ENCODE data around the gene SORCS3.

The SORCS3 gene

GRCh38 chr10:104678658-104679057 is 37.6 kb downstream of the SORCS3 start:
- TF ChIP-seq, protein P1, sequence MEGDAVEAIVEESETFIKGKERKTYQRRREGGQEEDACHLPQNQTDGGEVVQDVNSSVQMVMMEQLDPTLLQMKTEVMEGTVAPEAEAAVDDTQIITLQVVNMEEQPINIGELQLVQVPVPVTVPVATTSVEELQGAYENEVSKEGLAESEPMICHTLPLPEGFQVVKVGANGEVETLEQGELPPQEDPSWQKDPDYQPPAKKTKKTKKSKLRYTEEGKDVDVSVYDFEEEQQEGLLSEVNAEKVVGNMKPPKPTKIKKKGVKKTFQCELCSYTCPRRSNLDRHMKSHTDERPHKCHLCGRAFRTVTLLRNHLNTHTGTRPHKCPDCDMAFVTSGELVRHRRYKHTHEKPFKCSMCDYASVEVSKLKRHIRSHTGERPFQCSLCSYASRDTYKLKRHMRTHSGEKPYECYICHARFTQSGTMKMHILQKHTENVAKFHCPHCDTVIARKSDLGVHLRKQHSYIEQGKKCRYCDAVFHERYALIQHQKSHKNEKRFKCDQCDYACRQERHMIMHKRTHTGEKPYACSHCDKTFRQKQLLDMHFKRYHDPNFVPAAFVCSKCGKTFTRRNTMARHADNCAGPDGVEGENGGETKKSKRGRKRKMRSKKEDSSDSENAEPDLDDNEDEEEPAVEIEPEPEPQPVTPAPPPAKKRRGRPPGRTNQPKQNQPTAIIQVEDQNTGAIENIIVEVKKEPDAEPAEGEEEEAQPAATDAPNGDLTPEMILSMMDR (IDR thresholded peaks at IDR 0.05; ENCODE audit: low read depth, low read length, poor library complexity, severe bottlenecking): no peak
- no peak for TF ChIP-seq EZH2phosphoT487 (IDR thresholded peaks at IDR 0.05; ENCODE audit: borderline replicate concordance, low read length)
- Histone ChIP-seq H3K4me2 (ENCODE audit: low read length) (no peak overlapping the region), H4K20me1 (ENCODE audit: control insufficient read depth, insufficient read depth, low read depth, low read length) (no peaks in the 10 kb centered on the region), H3K4me3 (ENCODE audit: low read length) (no peak overlapping the region), H3K9me3 (ENCODE audit: control insufficient read depth, insufficient read depth, low read length) (no peaks in the 10 kb centered on the region), H3K4me1 (ENCODE audit: control insufficient read depth, low read length) (no peaks in the 10 kb centered on the region), H3K27me3 (ENCODE audit: control insufficient read depth, low read length) (no peaks in the 10 kb centered on the region), H3K36me3 (ENCODE audit: control insufficient read depth, low read length) (no peaks in the 10 kb centered on the region), H3K27ac (ENCODE audit: low read depth, low read length) (no peak overlapping the region), H3F3A (ENCODE audit: control insufficient read depth, insufficient read depth) (no peaks in the 10 kb centered on the region), H3K79me2 (ENCODE audit: control insufficient read depth, low read length) (no peaks in the 10 kb centered on the region), H3K9me2 (replicated peaks; ENCODE audit: control insufficient read depth, low read length) (no peaks in the 10 kb centered on the region)

- Histone ChIP-seq H3K9me2 (replicated peaks; ENCODE audit: control insufficient read depth, low read length) (no peaks in the 10 kb centered on the region), H3K79me2 (ENCODE audit: control insufficient read depth, low read length) (no peaks in the 10 kb centered on the region), H3K27me3 (ENCODE audit: control insufficient read depth, low read length) (no peaks in the 10 kb centered on the region), H3K36me3 (ENCODE audit: control insufficient read depth, low read length) (no peaks in the 10 kb centered on the region), H3K4me1 (ENCODE audit: control insufficient read depth, low read length) (no peaks in the 10 kb centered on the region), H3K9me3 (ENCODE audit: control insufficient read depth, insufficient read depth, low read length) (no peaks in the 10 kb centered on the region), H3F3A (ENCODE audit: control insufficient read depth, insufficient read depth) (no peaks in the 10 kb centered on the region), H3K27ac (ENCODE audit: low read depth, low read length) (no peak overlapping the region), H4K20me1 (ENCODE audit: control insufficient read depth, insufficient read depth, low read depth, low read length) (no peaks in the 10 kb centered on the region), H3K4me2 (ENCODE audit: low read length) (no peak overlapping the region), H3K4me3 (ENCODE audit: low read length) (no peak overlapping the region)
- TF ChIP-seq, protein P1 (IDR thresholded peaks at IDR 0.05; ENCODE audit: low read depth, low read length, poor library complexity, severe bottlenecking): no peak
- TF ChIP-seq EZH2phosphoT487 (IDR thresholded peaks at IDR 0.05; ENCODE audit: borderline replicate concordance, low read length): no peak
Observed at GRCh38 chr10:104680467-104681401, 39.6 kb downstream of the SORCS3 start.

GRCh38 chr10:104681485-104681884 is 40.4 kb downstream of the SORCS3 start:
- Histone ChIP-seq H3K9me3 (ENCODE audit: control insufficient read depth, insufficient read depth, low read length) (no peaks in the 10 kb centered on the region), H3K4me3 (ENCODE audit: low read length) (no peak overlapping the region), H3K27ac (ENCODE audit: low read depth, low read length) (no peak overlapping the region), H3K9me2 (replicated peaks; ENCODE audit: control insufficient read depth, low read length) (no peaks in the 10 kb centered on the region), H3K36me3 (ENCODE audit: control insufficient read depth, low read length) (no peaks in the 10 kb centered on the region), H3K79me2 (ENCODE audit: control insufficient read depth, low read length) (no peaks in the 10 kb centered on the region), H3F3A (ENCODE audit: control insufficient read depth, insufficient read depth) (no peaks in the 10 kb centered on the region), H4K20me1 (ENCODE audit: control insufficient read depth, insufficient read depth, low read depth, low read length) (no peaks in the 10 kb centered on the region), H3K4me2 (ENCODE audit: low read length) (no peak overlapping the region), H3K27me3 (ENCODE audit: control insufficient read depth, low read length) (no peaks in the 10 kb centered on the region), H3K4me1 (ENCODE audit: control insufficient read depth, low read length) (no peaks in the 10 kb centered on the region)
- TF ChIP-seq, protein P1 (IDR thresholded peaks at IDR 0.05; ENCODE audit: low read depth, low read length, poor library complexity, severe bottlenecking): no peak
- TF ChIP-seq EZH2phosphoT487 (IDR thresholded peaks at IDR 0.05; ENCODE audit: borderline replicate concordance, low read length): no peak
